CD4-positive, alpha-beta T cell treated with Interleukin-15 for 4 hours (primary cell): ENCODE data around the gene VTI1B.
"Not testable (repeated sequence)": the region's sequence is repeated elsewhere in the genome, so short reads cannot be mapped to it uniquely, and the experiment has no call there.

ENCODE experiments used
- DNase-seq: peaks from one replicate; pipeline ENCODE4 v3.0.0-alpha.2; 2020; ENCODE audit warnings: low spot score

The VTI1B gene

DNA sequence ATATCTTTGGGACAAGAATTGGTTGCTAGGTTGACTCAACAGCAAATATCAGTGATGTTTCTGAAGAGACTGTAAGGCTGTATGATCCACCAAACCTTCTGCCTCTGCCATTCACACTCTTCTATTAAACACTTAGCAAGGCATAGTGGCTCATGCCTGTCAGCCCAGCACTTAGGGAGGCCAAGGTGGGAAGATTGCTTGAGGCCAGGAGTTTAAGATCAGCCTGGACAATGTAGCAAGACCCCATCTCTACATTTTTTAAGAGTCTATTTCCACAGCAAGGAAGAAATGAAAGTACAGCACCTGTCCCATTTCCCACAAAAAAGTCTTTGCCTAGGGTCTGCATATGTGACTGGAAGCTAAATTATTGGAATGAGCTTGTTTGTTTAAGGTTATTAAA lies 46.9 kb downstream of the VTI1B start:
- no peak for DNase-seq

DNA sequence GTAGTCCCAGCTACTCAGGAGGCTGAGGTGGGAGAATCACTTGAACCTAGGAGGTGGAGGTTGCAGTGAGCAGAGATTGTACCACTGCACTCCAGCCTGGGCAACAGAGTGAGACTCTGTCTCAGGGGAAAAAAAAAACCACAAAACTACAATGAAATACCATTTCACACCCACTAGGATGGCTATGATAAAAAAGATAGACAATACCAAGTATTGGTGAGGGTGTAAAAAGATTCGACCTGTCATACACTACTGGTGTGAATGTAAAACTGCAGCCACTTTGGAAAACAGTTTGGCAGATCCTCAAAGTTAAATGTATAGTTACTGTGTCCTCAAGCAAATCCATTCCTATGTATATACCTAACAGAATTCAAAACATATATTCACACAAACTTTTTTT lies 48.3 kb downstream of the VTI1B start:
- DNase-seq: not testable (repeated sequence)

- DNase-seq: no peak
These were observed 51.3 kb downstream of the VTI1B start for GRCh38 chr14:67623114-67623513.

DNA sequence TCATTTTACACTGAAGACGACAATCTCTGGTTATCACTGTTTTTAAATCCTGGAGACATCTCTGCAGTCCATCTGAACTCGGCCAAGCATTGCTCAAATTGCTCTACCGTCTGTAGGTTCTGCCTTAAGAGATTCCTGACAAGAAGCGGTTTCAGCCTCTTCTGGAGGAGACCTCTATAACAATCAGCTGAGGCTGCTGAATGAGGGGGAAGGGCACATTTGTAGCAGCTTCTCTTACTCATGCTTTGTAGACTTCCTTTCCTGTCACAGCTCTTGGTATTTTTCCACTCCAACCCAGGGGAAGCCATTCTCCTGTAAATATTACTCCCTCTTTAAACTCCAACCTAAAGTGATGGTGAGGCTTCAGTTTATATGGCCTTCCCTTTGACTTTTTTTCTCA lies 51.8 kb downstream of the VTI1B start:
- no peak for DNase-seq

DNA sequence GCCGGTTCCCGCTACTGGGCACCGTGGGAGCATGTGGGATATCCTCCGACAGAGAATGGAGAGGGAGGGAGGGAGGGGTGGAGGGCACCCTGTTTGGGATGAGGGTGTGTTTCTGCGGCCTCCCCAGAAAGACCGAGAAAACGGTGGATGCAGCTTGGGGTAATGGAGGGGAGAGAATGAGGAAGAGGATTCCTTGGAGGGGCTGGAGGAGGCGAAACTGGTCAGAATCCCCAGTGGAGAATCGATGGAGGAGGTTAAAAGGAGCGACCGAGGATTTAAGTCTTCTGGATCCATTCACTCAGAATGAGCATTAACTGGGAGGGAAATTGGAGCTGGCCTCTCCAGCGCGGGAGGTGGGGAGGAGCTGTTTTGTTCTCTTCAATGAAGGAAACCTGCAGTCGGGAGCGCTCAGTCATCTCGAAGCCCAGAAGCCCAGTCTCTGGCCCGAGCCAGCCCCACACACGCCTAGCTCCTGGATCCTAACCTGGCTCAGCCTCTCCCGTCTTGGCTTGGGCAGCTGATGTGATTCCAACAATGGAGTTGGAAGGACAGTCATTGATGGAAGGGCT lies 54.1 kb downstream of the VTI1B start:
- DNase-seq: no peak

- DNase-seq: peak; percentile 95
These were observed 54.8 kb downstream of the VTI1B start, which contains the start of gene ARG2 for GRCh38 chr14:67619446-67620216. TSS of gene ARG2 (plus strand) at chr14:67619920. CDS start at chr14:67619978, 58 bp downstream.

GRCh38 chr14:67618617-67619063 lies 55.8 kb downstream of the VTI1B start:
- peak; percentile 77 for DNase-seq

GRCh38 chr14:67610491-67610890 lies 63.9 kb downstream of the VTI1B start:
- DNase-seq: no peak

DNA sequence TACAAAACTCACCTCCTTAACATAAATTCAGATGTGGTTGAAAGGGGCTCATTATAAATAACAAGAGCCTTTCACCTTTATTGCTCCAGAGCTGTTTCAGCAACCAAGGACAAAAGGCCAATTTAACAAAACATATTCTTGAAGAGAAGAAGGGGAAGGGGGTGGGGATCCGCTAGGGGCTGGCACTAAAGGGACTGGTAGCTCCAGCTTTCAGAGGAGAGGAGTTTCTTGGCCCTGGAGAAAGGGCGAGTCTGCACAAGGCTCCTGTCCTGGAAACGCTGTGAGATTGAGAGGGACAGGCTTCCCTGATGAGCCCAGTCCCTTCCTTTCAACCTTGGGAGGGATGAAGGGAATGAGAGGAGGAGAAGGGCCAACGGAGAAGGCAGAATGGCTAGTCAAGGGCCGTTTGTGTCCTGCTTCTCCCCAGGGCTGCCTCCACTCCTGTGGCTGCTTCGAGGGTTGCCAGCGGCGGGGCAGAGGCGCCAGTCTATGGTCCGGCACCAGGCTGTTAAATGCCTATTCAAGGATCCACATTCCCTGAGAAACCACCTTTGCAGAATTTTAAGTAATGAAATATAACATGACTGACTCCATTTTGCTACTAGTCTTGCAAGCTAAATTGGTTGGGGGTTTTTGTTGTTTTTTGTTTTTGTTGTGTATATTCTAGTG lies 64.7 kb downstream of the VTI1B start:
- no peak for DNase-seq

GRCh38 chr14:67607646-67608045 lies 66.8 kb downstream of the VTI1B start:
- no peak for DNase-seq

DNA sequence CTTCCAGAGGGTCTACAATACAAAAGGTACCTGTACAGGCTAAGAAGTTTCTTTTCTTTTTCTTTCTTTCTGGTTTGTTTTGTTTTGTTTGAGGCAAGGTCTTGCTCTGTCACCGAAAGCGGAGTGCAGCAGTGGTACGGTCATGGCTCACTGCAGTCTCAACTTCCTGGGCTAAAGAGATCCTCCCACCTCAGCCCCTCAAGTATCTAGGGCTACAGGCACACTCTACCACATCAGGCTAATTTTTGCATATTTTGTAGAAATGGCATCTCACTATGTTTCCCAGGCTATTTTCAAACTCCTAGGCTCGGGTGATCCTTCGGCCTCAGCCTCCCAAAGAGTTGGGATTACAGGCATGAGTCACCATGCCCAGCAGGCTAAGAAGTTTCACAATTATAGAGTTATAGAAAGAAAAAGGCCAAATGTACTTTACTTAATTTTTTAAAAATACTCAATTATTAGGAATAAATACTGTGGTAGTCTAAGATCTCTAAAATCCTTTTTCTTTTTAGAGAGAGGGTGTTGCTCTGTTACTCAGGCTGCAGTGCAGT lies 71.4 kb downstream of the VTI1B start:
- no peak for DNase-seq

GRCh38 chr14:67602076-67602475 lies 72.4 kb downstream of the VTI1B start:
- no peak for DNase-seq

- DNase-seq: not testable (repeated sequence)
These were observed 73.9 kb downstream of the VTI1B start for GRCh38 chr14:67600562-67600974.

DNA sequence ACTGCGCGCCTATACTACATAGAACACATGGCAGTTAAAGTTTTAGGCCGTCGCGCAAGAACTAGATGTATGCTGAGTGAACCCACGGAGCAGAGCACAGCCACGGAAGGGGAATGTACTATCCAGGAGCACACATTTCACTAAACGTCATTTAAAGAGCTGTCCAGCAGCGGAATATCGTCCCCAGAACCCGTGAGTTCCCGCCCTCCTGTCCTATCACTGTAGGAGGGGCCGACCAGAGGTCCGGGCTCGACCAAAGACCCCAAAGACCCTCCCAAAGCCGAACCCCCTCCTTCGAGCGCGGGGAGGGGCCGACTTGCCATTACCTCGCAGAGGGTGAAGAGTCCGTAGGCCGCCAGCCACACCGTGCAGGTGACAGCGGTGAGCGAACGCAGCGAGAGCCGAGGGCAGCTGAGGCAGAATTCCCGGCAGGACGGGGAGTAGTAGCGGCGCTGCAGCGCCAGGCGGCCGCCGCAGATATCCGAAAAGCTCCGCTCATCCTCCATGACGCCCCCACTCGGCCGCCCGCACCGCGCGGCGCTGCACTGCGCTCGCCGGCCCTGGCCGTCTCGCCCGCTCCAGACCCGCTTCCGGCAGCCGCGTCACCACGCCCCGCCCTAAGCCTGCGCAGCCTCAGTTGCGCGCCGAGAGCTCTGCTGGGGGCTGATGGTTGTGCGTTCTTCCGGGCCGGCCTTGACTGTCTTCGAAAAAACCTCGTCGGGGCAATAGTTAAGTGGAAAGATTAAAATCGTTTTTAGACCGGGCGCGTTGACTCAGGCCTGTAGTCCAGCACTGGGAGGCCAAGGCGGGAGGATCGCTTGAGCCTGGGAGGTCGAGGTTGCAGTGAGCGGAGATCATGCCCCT lies 74.5 kb downstream of the VTI1B start, which contains the start of gene PIGH:
Gene PIGH (minus strand): TSS at position 571 of the 864 bp plus-strand sequence. CDS start 65 bp downstream, at position 506.
- peak; percentile 93 for DNase-seq
